ENCODE results near the gene C19orf12. TPM values are rescaled to one million over a fixed set of nuclear protein-coding genes. Genes with fewer than 3 reads are reported as not detected.

C19orf12 gene
- total and polyA plus RNA-seq, 2 of the 4 experiments (the other 2 are of a cell fraction) = 16.3 to 24.0 TPM

GRCh38 chr19:29717051-29717450 lies 2.0 kb upstream of the C19orf12 start:
- no peak overlapping the region for H3K4ac ChIP-seq (ENCODE audit: low read depth, low read length)
- no peak overlapping the region for H3K23ac ChIP-seq (ENCODE audit: low read depth, low read length)
- ATAC-seq (ENCODE audit: low read depth) (no peak), DNase-seq (no peak)
- no peak overlapping the region for H4K8ac ChIP-seq (ENCODE audit: low read depth in 2 of 2, low read length in 2 of 2)
- H3K4me2 ChIP-seq (ENCODE audit: low read depth, low read length) = no peak overlapping the region
- 90% methylated on average over 14 of the region's 16 CpGs; no CpG with 5 or more reads in 1 of the 2 experiments for WGBS, 2 experiments (ENCODE audit: extremely low coverage in 2 of 2, insufficient read length in 1 of 2)
- BruUV-seq (replicated peaks) = no TSS peak
- dilution Hi-C loops (cut with HindIII; ENCODE audit: low sequenced_read_pairs, unreplicated experiment) (no loop called here), in situ Hi-C loops (cut with MboI; ENCODE audit: low sequenced_read_pairs) (no loop called here), intact Hi-C loops (cut with micrococcal nuclease) (loop anchor here (2.0 kb wide), 1 partner anchor 54 kb away; no protein-coding TSS in a partner anchor)
- no peak overlapping the region for H3K14ac ChIP-seq (replicated peaks; ENCODE audit: low read depth, low read length)
- no peaks in the 10 kb centered on the region; the same call in 1 of the 2 replicates for H3K9me1 ChIP-seq (ENCODE audit: insufficient read depth, low read length)
- H4K20me1 ChIP-seq (ENCODE audit: insufficient read depth, low read length) = no peaks in the 10 kb centered on the region; the same call in 1 of the 2 replicates
- H2AFZ ChIP-seq (replicated peaks; ENCODE audit: low read length, poor library complexity) = no peak overlapping the region
- no peak overlapping the region for H4K5ac ChIP-seq (ENCODE audit: low read depth, low read length)
- no peak overlapping the region for H2BK15ac ChIP-seq (ENCODE audit: low read depth, low read length)
- H2AK9ac ChIP-seq (replicated peaks; ENCODE audit: low read depth, low read length, poor library complexity) = no peak overlapping the region
- H2BK5ac ChIP-seq (ENCODE audit: low read depth, low read length, poor library complexity, severe bottlenecking) = no peak overlapping the region
- no peak overlapping the region for H3K4me3 ChIP-seq (ENCODE audit: insufficient read depth, low read depth, low read length)
- TF ChIP-seq ELK1 (IDR thresholded peaks at IDR 0.05; ENCODE audit: borderline replicate concordance, low read depth, low read length) = no peak
- no peak for TF ChIP-seq MAZ (IDR thresholded peaks at IDR 0.05; ENCODE audit: borderline replicate concordance, low read depth, low read length)
- no peak for TF ChIP-seq CTCF (conservative IDR thresholded peaks at IDR 0.05; ENCODE audit: low read depth, low read length)
- TF ChIP-seq CEBPB (IDR thresholded peaks at IDR 0.05; ENCODE audit: low read depth, low read length) = no peak
- TF ChIP-seq RAD21 (IDR thresholded peaks at IDR 0.05; ENCODE audit: low read length) = no peak
- TF ChIP-seq NFE2L2 (IDR thresholded peaks at IDR 0.05; ENCODE audit: low read depth, low read length) = no peak
- no peak for TF ChIP-seq SMC3 (IDR thresholded peaks at IDR 0.05; ENCODE audit: low read depth, low read length)
- no peak for TF ChIP-seq CHD1 (IDR thresholded peaks at IDR 0.05; ENCODE audit: low read depth, low read length)
- H3K27me3 ChIP-seq (ENCODE audit: control insufficient read depth, insufficient read depth, low read length) = no peaks in the 10 kb centered on the region; the same call in 1 of the 2 replicates
- H3K27ac ChIP-seq (ENCODE audit: insufficient read depth, low read length) = no peak overlapping the region
- H2AK5ac ChIP-seq (ENCODE audit: low read depth, low read length) = no peak overlapping the region
- H3K4me1 ChIP-seq (ENCODE audit: control insufficient read depth, insufficient read depth, low read length) = peaks cover 6% of the 10 kb centered on the region
- no peak overlapping the region for H3K18ac ChIP-seq (ENCODE audit: low read depth, low read length)
- no peak overlapping the region for H4K91ac ChIP-seq (ENCODE audit: insufficient read depth, low read depth, low read length)
- H3K9ac ChIP-seq (ENCODE audit: low read depth, low read length) = no peak overlapping the region
- H3K79me1 ChIP-seq (ENCODE audit: low read depth in 1 of 2, low read length in 2 of 2) = peaks cover 18 to 35% of the 10 kb centered on the region in 2 experiments
- no peak overlapping the region for H2BK120ac ChIP-seq (ENCODE audit: low read depth, low read length)
- H3K36me3 ChIP-seq (ENCODE audit: control insufficient read depth, insufficient read depth, low read length) = peaks cover 2% of the 10 kb centered on the region
- no peak overlapping the region for H3K56ac ChIP-seq (ENCODE audit: extremely low read depth, insufficient read depth, low read length)
- H2BK20ac ChIP-seq (ENCODE audit: low read depth, low read length) = no peak overlapping the region
- CTCF ChIA-PET = interaction anchor here (1.0 to 1.7 kb wide), 17 partner anchors 9 to 303 kb away, joined by 3 to 46 read pairs (median 4); partner anchors contain the start of gene POP4
- POLR2A ChIA-PET (ENCODE audit: unreplicated experiment) = interaction anchor here (1.0 to 1.1 kb wide), 2 partner anchors 106 to 111 kb away, joined by 3 read pairs; partner anchors contain the start of gene POP4
- no peaks in the 10 kb centered on the region for H3K9me3 ChIP-seq (ENCODE audit: control insufficient read depth, insufficient read depth, low read length)
